A673 (cell line): Measurements from ENCODE around the gene STAMBP.

ENCODE experiments used
- EZH2 ChIP-seq: fragments of 200-600 bp; sonication (generic); IDR thresholded peaks from 2 replicates; pipeline ENCODE4 v1.6.1; 2017; ENCODE audit warnings: borderline replicate concordance, low read depth, mild to moderate bottlenecking, mixed read lengths, antibody characterized with exemption, low read length; ENCODE audit not compliant: poor library complexity, severe bottlenecking
- TF ChIP-seq, protein P1 (sequence below): fragments of 300-800, 200-600 bp; sonication (generic); conservative IDR thresholded peaks from 2 replicates; pipeline ENCODE4 v1.5.1; 2017; ENCODE audit warnings: low read depth, mild to moderate bottlenecking, antibody characterized with exemption, low read length, moderate library complexity, mixed read lengths

DNA sequence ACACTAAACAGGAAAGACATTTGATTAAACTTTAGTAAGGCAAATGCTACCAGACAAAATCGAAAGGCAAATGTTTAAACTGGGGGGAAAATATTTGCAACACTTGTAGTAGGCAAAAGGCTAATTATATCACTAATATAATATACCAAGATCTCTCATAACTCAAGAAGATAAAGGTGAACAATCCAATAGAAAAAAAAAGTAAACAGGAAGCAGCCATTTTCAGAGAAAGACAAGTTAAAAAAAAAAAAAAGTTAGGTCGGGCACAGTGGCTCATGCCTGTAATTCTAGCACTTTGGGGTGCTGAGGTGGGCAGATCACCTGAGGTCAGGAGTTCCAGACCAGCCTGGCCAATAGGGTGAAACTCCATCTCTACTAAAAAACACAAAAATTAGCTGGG lies 59.6 kb downstream of the STAMBP start:
- TF ChIP-seq, protein P1, sequence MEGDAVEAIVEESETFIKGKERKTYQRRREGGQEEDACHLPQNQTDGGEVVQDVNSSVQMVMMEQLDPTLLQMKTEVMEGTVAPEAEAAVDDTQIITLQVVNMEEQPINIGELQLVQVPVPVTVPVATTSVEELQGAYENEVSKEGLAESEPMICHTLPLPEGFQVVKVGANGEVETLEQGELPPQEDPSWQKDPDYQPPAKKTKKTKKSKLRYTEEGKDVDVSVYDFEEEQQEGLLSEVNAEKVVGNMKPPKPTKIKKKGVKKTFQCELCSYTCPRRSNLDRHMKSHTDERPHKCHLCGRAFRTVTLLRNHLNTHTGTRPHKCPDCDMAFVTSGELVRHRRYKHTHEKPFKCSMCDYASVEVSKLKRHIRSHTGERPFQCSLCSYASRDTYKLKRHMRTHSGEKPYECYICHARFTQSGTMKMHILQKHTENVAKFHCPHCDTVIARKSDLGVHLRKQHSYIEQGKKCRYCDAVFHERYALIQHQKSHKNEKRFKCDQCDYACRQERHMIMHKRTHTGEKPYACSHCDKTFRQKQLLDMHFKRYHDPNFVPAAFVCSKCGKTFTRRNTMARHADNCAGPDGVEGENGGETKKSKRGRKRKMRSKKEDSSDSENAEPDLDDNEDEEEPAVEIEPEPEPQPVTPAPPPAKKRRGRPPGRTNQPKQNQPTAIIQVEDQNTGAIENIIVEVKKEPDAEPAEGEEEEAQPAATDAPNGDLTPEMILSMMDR: no peak
- no peak for TF ChIP-seq EZH2
